ENCODE data around the gene SEC14L6.
"Not testable (repeated sequence)": the region's sequence is repeated elsewhere in the genome, so short reads cannot be mapped to it uniquely, and the experiment has no call there.

SEC14L6 gene

DNA sequence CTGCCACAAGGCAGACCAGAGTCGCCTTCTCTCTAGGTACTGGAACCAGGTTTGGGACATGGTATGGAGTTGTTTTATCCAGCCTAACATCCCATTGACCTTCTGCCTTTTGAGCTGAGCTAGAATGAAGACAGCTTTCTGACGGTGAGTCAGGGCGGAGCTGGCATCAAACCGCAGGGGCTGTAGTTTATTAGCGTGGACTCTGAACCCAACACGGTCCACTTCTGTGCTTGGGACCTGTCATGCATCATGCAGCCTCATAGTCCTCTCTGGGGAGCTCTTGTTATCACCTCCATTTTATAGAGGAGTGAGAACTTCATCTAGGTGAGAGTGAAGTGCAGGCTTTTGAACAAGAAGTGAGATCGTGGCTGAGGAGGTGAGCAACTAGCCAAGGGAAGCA is 19.6 kb upstream of the SEC14L6 start:
- no peak for DNase-seq (ENCODE audit: low read depth in 2 of 2)

DNA sequence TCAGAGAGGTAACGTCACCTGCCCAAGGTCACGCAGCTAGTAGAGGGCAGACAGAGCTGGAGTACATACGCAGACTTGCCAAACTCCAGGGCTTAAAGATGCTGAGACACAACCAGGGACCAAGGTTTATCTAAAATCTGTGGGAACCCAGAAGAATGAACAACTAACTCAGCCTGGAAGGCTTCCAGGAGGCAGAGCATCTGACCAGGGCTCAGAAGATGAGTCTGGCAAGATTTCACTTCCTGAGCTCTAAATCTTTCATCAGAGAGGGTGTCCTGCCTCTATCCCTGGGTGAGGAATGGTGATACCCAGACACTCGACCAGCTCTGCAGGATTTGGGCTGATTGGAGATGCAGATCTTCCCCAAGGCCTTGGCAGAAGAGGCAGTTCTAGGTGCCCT is 18.8 kb upstream of the SEC14L6 start:
- no peak for DNase-seq (ENCODE audit: low read depth in 2 of 2)

DNA sequence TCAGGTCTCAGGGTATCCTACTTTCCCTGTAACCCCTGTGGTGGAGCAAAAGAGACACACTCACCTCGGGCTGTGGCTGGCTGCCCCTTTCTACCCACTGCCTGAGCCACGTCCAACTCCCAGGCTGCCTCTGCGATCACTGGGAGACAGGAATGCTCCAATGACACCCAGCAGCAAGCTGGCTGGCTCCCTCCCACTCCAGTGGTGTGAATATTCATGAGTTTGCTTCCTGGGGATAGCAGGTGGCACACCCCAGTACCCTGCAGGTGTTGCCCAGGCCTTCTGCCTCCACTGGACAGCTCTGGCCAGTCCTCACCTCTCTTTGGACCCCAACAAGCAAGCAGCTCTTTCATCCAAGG is 18.2 kb upstream of the SEC14L6 start:
- DNase-seq (ENCODE audit: low read depth in 2 of 2), result no peak

DNA sequence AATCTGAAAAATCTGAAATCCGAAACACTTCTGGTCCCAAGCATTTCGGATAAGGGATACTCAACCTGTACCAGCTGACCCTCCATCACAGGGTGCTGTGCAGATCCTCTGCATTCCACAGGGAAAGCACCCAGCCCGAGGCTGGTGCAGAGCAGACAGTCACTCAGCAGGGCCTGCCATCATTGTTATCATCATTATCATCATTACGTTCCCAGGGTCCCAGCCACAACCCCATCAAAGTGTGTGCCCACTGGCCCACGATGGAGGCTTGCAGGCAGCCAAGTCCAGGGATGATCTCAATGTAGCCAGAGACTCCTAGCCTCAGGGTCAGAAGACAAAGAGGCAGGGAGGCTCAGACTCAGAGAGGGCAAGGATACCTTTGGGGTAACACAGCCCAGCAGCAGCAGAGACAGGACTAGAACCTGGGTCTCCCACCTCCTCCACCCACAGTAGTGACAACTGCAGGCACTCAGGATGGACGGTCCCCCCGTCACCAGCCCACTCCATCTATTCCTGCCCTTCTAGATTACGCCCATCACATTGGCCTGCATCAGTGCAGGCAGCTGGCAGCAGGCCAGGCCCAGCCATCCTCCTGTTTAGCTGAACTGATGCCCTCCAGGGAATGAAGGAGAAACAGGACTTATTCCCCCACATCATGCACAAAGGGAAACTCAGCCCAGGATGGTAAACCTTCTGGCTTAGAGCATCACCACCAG is 17.7 kb upstream of the SEC14L6 start:
- DNase-seq (ENCODE audit: low read depth in 2 of 2), result no peak

DNA sequence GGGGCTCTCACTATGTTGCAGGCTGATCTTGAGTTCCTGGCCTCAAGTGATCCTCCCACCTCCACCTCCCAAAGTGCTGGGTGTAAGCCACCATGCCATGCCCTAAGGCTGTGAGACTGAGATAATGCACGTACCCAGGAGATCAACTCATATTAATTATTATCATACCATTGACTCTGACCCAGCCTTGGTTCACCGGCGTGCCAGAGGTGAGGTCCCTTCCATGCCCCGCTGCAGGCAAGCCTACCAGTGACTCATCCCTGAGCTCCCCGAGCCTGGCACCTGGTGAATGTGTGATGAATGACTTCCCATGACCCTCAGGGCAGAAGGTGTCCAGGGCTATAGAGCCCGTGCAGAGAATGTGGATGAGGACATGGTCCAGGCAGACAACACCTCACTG is 15.8 kb upstream of the SEC14L6 start:
- DNase-seq (ENCODE audit: low read depth in 2 of 2), result no peak

DNA sequence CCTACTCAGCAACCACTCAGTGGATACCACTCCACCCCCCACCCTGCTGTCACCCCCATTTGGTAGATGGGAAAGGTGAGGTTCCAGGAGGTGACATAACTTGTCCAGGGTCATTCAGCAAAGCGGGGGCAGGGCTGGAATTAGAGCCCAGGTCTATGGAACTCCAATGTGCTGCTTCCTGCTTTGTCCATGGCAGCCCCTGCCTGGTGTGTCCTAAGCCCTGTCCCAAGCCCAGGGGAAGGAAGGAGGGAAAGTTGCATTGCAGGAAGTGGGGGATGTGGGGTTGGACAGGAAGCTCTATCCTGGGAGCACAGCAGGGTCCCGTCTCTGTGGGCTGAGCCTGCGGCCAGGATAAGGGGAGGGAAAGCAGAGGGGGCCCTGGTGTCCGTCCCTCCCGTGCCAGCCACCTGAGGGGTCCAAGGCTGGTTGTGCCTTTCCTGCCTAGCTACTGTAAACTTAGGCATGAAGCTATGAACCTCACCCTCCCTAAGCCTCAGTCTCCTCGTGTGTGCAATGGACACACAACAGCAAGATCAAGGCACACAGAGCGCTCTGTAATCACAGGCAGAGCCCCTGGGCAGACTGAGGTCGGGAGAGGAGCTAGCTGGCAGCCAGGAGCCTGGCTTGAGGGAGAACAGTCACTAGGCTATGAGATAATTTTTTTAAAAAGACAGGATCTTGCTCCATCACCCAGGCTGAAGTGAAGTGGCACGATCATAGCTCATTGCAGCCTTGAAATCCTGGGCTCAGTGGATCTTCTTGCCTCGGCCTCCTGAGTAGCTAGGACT is 15.1 kb upstream of the SEC14L6 start:
- DNase-seq (ENCODE audit: low read depth in 2 of 2), result no peak

DNA sequence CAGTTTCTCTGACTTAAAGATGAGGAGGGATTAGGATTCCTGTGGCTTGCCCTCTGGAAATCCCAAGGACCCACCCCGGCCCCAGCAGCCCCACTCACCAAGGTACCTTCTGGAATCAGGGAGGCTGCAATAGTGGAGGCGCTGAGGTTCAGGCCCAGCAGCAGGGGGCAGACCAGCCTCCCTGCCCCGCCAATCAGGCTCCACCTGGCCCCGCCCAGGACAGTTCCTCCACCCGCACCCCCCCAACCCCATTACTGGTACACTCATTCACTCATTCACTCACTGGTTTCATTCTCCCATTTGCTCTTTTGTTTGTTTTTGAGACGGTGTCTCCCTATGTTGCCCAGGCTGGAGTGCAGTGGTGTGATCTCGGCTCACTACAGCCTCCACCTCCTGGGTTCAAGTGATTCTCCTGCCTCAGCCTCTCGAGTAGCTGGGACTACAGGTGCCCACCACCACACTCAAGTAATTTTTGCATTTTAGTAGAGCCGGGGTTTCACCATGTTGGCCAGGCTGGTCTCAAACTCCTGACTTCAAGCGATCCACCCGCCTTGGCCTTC is 14.2 kb upstream of the SEC14L6 start:
- DNase-seq (ENCODE audit: low read depth in 2 of 2), result peak; percentile 10 to 17

DNA sequence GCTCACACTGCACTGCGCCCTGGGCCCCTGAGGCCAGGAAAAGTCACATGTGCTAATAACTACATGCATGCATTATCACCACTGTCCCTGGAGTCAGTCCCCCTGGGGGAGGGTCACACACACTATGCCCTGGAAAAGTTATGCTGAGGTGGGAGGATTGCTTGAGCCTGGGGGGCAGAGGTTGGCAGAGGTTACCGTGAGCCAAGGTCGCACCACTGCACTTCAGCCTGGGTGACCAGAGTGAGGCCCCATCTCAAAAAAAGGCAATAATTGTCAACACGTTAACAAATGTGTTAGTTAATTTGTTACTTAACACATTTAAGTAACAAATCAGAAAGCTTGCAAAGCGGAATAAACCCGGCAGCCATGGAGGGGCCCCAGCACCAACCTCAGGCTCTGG is 13.3 kb upstream of the SEC14L6 start:
- DNase-seq (ENCODE audit: low read depth in 2 of 2), result no peak

DNA sequence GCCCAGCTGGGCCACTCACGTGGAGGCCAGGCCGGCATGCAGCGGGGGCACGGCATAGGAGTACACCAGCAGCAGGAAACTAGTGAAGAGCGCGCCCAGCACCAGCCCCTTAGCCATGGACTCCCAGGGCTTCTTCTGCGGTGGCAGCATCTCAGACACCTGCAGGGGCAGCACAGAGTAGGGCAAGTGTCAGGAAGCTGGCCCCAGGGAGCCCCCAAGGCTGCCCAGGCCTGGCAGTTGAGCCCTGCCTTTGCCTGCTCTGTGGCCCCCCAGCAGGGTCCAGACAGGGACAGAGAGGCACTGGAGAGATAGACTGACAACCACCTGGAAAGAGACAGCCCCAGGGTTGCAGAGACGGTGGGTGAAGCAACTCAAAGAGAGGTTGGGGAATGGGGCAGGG is 10.7 kb upstream of the SEC14L6 start:
- no peak for DNase-seq (ENCODE audit: low read depth in 2 of 2)

DNA sequence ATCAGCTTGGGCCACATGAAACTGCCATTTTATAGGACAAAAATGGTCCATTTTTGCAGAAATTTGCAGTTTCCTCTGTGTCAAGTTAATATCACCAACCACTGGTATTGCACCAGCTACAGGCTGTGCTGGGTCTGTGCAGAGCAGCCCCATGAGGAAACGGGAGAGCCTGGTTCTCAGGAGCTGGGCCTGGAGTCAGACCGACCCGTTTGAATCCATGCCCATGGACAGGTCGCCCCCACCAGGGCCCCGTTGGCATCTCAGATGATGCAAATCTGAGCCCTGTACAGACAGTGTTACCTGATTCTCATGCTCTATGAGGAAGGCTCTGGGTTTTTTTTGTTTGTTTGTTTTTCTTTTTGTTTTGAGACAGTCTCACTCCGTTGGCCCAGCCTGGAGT is 9.8 kb upstream of the SEC14L6 start:
- DNase-seq (ENCODE audit: low read depth in 2 of 2), result no peak

DNA sequence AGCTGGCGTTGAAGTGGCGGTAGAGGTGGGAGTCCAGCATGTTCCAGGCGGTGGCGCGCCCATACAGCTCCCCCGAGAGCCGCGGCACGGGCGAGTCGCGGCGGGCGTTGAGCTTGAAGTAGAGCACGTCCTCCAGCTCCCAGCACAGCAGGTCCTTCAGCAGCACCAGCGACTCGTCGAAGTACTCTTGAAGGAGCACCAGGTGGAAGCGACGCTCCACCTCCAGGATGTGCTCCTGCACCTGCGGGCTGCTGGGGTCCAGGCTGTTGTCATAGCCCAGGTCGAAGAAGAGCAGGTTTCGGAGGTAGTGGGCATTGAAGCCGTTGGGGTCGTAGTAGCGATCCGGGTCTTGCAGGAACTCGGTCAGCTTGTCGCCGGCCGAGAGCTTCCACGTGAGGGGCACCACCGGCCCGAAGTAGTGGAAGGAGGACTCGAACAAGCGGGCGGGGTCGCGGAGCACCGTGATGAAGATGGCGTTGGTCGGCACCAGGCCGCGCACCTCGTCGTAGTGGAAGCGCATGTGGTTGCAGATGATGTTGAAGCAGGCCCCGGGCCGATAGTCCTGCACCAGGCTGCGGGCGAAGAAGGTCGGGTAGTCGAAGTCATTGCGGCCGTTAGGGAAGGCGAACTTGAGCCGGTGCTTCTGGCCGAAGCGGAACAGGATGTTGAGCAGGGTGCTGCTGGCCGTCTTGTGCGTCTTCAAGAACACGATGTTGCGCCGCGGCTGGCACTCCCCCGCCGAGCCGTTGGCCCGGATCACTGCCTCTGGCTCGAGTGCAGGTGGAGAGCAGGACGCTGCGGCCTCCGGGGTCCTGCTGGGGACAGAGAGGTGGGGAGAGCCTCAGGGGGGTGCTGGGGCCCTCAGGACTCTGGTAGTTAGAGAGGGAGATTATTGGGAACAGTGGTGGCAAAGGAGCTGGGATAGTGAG is 9.0 kb upstream of the SEC14L6 start:
- DNase-seq (ENCODE audit: low read depth in 2 of 2), result no peak

DNA sequence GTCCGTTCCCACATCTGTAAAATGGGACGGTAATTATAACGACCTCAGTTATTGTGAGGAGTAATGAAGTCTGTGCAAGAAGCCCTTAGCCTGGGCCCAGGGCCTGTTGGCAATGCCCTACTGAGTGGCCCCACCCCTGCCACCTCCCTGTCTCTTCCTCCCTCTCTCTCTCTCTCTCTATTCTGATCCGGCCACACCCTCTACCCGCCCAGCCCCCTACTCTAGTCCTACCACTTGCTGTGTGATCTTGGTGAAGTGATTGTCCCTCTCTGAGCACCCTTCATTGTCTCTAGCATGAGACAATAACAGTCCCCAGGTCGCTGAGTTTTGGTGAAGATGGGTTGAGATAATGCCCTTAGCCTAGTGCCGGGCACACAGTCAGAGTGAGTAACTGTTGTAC is 7.4 kb upstream of the SEC14L6 start:
- DNase-seq (ENCODE audit: low read depth in 2 of 2), result no peak

DNA sequence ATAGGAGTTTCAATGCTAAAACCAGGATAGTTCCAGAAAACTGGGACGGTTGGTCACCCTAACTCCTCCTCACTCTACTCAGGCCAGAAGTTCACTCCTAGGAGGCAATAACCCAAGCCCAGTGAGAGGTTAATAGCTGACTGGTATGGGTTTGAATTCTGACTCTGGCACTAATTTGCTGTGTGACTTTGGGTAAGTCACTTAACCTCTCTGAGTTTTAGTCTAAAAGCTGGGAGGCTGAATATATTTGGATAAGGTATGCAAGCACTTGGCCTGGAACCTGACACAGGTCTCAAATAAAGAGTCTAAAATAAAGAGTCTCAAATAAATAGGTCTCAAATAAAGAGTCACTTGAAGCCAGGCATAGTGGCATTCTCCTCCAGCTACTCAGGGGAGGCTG is 6.2 kb upstream of the SEC14L6 start:
- DNase-seq (ENCODE audit: low read depth in 2 of 2), result no peak

DNA sequence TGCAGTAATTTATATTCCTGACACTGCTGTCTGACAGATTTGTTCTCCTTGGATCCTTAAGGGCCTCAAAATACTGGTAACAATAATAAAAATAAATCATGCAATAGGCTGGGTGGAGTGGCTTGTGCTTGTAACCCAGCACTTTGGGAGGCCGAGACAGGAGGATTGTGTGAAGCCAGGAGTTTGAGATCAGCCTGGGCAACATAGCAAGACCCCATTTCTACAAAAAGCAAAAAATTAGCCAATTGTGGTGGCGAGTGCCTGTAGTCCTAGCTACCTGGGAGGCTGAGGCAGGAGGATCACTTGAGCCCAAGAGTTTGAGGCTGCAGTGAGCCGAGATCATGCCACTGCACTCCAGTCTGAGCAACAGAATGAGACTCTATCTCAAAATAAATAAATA is 5.3 kb upstream of the SEC14L6 start:
- not testable (repeated sequence) for DNase-seq (ENCODE audit: low read depth in 2 of 2)

DNA sequence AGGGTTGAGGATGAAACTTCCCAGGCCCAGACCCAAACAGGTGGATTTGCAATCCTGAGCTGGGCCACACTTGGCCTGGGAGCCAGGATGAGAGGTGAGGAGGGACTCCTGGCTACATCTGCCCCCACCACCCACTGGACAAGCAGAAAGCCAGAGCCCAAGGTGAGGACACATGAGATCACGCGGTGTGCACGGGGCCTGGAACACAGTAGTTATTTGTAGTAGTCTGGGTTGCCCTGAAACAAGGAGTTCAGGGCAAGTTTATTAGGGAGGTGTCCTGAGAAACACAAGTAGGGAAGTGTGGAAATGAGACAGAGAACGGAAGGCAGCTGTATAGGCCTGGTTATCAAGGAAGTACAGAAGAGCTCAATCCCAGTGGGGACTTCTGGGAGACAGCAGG is 647 bp upstream of the SEC14L6 start:
- no peak for DNase-seq (ENCODE audit: low read depth in 2 of 2)

DNA sequence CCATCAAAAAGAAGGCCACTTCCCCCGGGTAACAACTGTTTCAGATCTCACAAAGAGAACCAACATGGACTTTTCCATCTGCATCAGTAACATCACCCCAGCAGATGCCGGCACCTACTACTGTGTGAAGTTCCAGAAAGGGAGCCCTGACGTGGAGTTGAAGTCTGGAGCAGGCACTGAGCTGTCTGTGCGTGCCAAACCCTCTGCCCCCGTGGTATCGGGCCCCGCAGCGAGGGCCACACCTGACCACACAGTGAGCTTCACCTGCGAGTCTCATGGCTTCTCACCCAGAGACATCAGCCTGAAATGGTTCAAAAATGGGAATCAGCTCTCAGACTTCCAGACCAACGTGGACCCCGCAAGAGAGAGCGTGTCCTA is 3.7 kb downstream of the SEC14L6 start:
- DNase-seq (ENCODE audit: low read depth in 2 of 2), result no peak

DNA sequence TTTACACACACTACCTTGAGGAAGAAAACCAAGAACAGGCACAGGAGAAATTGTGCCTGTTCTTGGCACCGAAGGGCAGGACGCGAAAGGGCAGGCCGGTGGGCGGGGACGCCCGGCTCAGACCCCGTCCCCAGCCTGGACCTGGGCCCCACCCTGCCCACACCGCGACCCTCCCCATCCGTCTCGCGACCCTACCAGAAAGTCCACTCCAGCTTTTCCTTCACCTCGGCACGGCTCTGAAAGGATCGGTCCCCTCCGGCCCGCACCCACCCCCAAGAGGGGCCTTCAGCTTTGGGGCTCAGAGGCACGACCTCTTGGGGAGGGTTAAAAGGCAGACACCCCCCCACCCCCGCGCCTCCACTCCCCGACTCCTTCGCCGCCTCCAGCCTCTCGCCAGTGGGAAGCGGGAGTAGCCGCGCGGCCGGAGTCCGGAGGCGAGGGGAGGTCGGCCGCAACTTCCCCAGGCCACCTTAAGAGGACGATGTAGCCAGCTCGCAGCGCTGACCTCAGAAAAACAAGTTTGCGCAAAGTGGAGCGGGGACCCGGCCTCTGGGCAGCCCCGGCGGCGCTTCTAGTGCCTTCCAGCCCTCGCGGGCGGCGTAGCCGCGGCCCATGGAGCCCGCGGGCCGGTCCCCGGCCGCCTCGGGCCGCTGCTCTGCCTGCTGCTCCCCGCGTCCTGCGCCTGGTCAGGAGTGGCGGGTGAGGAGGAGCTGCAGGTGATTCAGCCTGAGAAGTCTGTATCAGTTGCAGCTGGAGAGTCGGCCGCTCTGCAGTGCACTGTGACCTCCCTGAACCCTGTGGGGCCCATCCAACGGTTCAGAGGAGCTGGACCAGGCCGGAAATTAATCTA is 4.4 kb downstream of the SEC14L6 start:
- DNase-seq (ENCODE audit: low read depth in 2 of 2), result no peak

DNA sequence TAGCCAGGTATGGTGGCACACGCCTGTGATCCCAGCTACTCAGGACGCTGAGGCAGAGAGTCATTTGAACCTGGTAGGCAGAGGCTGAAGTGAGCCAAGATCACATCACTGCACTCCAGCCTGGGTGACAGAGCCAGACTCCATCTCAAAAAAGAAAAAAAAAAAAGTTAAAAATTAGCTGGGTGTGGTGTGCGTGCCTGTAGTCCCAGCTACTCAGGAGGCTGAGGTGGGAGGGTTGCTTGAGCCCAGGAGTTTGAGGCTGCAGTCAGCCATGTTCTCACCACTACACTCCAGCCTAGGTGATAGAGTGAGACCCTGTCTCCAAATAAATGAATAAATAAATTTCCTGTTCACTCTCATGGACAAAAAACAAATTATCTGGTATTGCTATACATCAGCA is 5.0 kb downstream of the SEC14L6 start:
- DNase-seq (ENCODE audit: low read depth in 2 of 2), result not testable (repeated sequence)

DNA sequence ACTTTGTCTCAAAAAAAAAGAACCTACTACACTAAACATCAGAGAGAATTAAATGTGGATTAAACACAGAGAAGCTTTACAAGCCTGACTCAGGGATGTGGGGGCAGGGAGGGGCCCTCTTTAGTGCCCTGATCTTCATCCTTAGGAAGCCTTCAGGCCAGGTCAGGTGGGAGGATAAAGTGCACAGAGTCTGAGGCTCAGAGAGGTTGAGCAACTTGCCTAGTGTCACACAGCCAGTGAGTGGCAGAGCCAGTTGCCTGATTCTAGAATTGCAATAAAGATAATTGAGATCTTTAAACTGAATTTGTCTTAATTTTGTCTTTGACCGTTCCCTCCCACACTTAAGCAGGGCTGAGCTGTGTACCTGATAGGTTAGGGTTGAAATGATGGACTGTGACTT is 7.2 kb downstream of the SEC14L6 start:
- no peak for DNase-seq (ENCODE audit: low read depth in 2 of 2)

DNA sequence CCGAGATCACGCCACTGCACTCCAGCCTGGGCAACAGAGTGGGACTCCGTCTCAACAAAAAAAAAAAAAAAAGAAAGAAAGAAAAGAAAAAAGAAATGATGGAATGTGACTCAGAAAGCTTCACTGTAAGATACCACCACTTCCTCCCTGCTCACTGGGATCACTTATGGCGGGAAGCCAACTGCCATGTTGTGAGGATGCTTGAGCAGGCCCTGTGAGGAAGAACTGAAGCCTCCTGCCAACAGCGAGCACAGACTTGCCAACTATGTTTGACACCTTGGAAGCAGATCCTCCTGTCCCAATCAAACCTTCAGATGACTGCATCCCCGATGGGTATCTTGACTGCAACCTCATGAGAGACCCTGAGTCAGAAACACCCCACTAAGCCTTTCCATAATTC is 8.3 kb downstream of the SEC14L6 start:
- DNase-seq (ENCODE audit: low read depth in 2 of 2), result no peak

DNA sequence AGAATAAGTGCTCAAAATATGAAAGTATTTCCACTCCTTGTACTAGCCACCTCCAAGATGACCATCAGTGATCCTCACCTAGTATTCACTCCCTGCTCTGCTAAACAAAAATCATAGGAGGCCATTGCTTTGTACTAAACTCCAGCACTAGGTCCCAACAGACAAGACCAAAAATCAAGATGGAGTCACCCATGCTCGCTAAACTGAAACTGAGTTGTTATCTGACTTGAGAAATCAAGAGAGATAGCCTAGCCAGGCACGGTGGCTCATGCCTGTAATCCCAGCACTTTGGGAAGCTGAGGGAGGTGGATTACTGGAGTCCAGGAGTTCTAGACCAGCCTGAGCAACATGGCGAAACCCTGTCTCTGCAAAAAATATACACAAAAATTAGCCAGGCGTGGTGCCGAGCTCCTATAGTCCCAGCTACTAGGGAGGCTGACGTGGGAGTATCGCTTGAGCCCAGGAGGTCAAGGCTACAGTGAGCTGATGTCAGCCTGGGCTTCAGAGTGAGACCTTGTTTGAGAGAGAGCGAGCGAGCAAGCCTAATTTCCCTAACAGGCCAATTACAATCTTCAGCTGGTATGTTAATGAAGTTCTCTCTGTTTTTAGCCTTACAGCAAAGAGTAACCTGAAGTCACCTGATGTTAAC is 9.3 kb downstream of the SEC14L6 start:
- DNase-seq (ENCODE audit: low read depth in 2 of 2), result no peak
